ENCODE measurements around the gene KHK. TPM values are rescaled to one million over a fixed set of nuclear protein-coding genes. Genes with fewer than 3 reads are reported as not detected.

The KHK gene
- total and polyA plus RNA-seq, 2 of the 8 experiments (the other 6 are each of a cell fraction or from before 2014, with no cell fraction given) = 11.0 to 17.7 TPM

GRCh38 chr2:27050996-27051901, 35.3 kb upstream of the KHK start, which contains the start of gene AGBL5 (continued):
- TF ChIP-seq RFX5 (IDR thresholded peaks at IDR 0.05; ENCODE audit: borderline replicate concordance, low read depth, low read length) (no peak), SRF (IDR thresholded peaks at IDR 0.05; ENCODE audit: low read depth, low read length) (no peak), RNF2 (IDR thresholded peaks at IDR 0.05; ENCODE audit: borderline replicate concordance, low read depth, low read length, missing control alignments, poor library complexity, severe bottlenecking) (no peak), SP2 (IDR thresholded peaks at IDR 0.05; ENCODE audit: low read length) (no peak), NRF1 (IDR thresholded peaks at IDR 0.05; ENCODE audit: low read depth, low read length) (peak; percentile 43; the same call in 1 of the 2 replicates), SUZ12 (IDR thresholded peaks at IDR 0.05; ENCODE audit: low read length) (no peak), JUND (IDR thresholded peaks at IDR 0.05; ENCODE audit: low read length) (no peak), BCL11A (IDR thresholded peaks at IDR 0.05; ENCODE audit: low read depth in 2 of 2, low read length in 2 of 2) (no peak), HDAC6 (IDR thresholded peaks at IDR 0.05; ENCODE audit: low read depth, low read length) (no peak), CBX8 (IDR thresholded peaks at IDR 0.05; ENCODE audit: borderline replicate concordance, low read depth, low read length) (no peak), TAF7 (optimal IDR thresholded peaks at IDR 0.05; ENCODE audit: borderline replicate concordance, low read depth, low read length) (no peak), EZH2 (IDR thresholded peaks at IDR 0.05; ENCODE audit: low read depth, low read length, severe bottlenecking) (no peak)
- TF ChIP-seq, protein P1, sequence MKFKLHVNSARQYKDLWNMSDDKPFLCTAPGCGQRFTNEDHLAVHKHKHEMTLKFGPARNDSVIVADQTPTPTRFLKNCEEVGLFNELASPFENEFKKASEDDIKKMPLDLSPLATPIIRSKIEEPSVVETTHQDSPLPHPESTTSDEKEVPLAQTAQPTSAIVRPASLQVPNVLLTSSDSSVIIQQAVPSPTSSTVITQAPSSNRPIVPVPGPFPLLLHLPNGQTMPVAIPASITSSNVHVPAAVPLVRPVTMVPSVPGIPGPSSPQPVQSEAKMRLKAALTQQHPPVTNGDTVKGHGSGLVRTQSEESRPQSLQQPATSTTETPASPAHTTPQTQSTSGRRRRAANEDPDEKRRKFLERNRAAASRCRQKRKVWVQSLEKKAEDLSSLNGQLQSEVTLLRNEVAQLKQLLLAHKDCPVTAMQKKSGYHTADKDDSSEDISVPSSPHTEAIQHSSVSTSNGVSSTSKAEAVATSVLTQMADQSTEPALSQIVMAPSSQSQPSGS (IDR thresholded peaks at IDR 0.05; ENCODE audit: low read length) = peak; percentile 92
- TF ChIP-seq, protein P2, sequence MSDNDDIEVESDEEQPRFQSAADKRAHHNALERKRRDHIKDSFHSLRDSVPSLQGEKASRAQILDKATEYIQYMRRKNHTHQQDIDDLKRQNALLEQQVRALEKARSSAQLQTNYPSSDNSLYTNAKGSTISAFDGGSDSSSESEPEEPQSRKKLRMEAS (IDR thresholded peaks at IDR 0.05) = peak; percentile 81
